PFSK-1 (cell line): ENCODE measurements around the gene CDA.

Experiments used
- FOXP2 ChIP-seq: optimal IDR thresholded peaks from 2 replicates; pipeline ENCODE3; 2011; ENCODE audit warnings: borderline replicate concordance, control low read depth, inconsistent platforms; ENCODE audit not compliant: insufficient read depth; ENCODE audit errors: extremely low read length, extremely low read depth
- POLR2AphosphoS5 ChIP-seq: IDR thresholded peaks from 2 replicates; pipeline ENCODE4 v1.6.1; 2012; ENCODE audit warnings: low read depth, mild to moderate bottlenecking, control low read depth, low read length, moderate library complexity
- REST ChIP-seq, 2 experiments: IDR thresholded peaks; 2 replicates each; pipeline versions ENCODE4 v1.6.1 to v1.8.0; 2011 to 2012; ENCODE audit warnings: low read depth in 2 of 2, low read length in 2 of 2, control low read depth in 1 of 2, inconsistent platforms in 1 of 2, mild to moderate bottlenecking in 1 of 2, moderate library complexity in 1 of 2; ENCODE audit not compliant: insufficient read depth in 1 of 2
- SIN3A ChIP-seq: IDR thresholded peaks from 2 replicates; pipeline ENCODE4 v1.6.1; 2012; ENCODE audit warnings: mild to moderate bottlenecking, low read length, moderate library complexity, borderline replicate concordance; ENCODE audit not compliant: insufficient read depth
- TAF1 ChIP-seq: IDR thresholded peaks from 2 replicates; pipeline ENCODE4 v1.6.1; 2012; ENCODE audit warnings: low read length, control low read depth, borderline replicate concordance; ENCODE audit not compliant: insufficient read depth

Gene CDA

GRCh38 chr1:20632386-20632785 is 43.5 kb downstream of the CDA start:
- no peak for TF ChIP-seq POLR2AphosphoS5
- no peak for TF ChIP-seq FOXP2
- no peak for TF ChIP-seq SIN3A
- TF ChIP-seq TAF1, result no peak
- no peak for TF ChIP-seq REST (IDR thresholded peaks at IDR 0.05; ENCODE audit: insufficient read depth in 1 of 2, low read depth in 2 of 2, low read length in 2 of 2)

GRCh38 chr1:20633190-20634064 is 44.5 kb downstream of the CDA start, which contains the start of gene PINK1:
Gene PINK1, plus strand, starts transcription at chr1:20633458. Its CDS starts 91 bp downstream, at chr1:20633549.
- TF ChIP-seq POLR2AphosphoS5 (no peak), SIN3A (no peak), REST (IDR thresholded peaks at IDR 0.05; ENCODE audit: insufficient read depth in 1 of 2, low read depth in 2 of 2, low read length in 2 of 2) (no peak), FOXP2 (no peak), TAF1 (no peak)

- TF ChIP-seq POLR2AphosphoS5, result no peak
- no peak for TF ChIP-seq TAF1
These were observed 45.2 kb downstream of the CDA start for GRCh38 chr1:20634065-20634593.

GRCh38 chr1:20634594-20635084 is 45.7 kb downstream of the CDA start:
- TF ChIP-seq POLR2AphosphoS5, result no peak
- no peak for TF ChIP-seq FOXP2
- TF ChIP-seq REST (IDR thresholded peaks at IDR 0.05; ENCODE audit: insufficient read depth in 1 of 2, low read depth in 2 of 2, low read length in 2 of 2), result no peak
- TF ChIP-seq SIN3A, result no peak
- TF ChIP-seq TAF1, result no peak

GRCh38 chr1:20636785-20637347 is 48.0 kb downstream of the CDA start:
- no peak for TF ChIP-seq SIN3A
- no peak for TF ChIP-seq TAF1
- TF ChIP-seq POLR2AphosphoS5, result no peak

GRCh38 chr1:20640183-20640597 is 51.3 kb downstream of the CDA start:
- TF ChIP-seq REST (IDR thresholded peaks at IDR 0.05; ENCODE audit: insufficient read depth in 1 of 2, low read depth in 2 of 2, low read length in 2 of 2) (no peak), POLR2AphosphoS5 (no peak), FOXP2 (no peak)
